ENCODE measurements around the gene STIL.

STIL gene

GRCh38 chr1:47226839-47227215 is 87.1 kb downstream of the STIL start:
- H3K27me3 ChIP-seq (ENCODE audit: control insufficient read depth, insufficient read depth, low read length): peaks cover 100% of the 10 kb centered on the region
- no peak overlapping the region for H3K9ac ChIP-seq (ENCODE audit: low read depth, low read length)
- H3K27ac ChIP-seq (ENCODE audit: low read depth, low read length): no peak overlapping the region
- H3K9me3 ChIP-seq (ENCODE audit: control insufficient read depth, insufficient read depth, low read length): no peaks in the 10 kb centered on the region
- no peak overlapping the region for H3K4me3 ChIP-seq (ENCODE audit: low read depth, low read length)
- H3K4me1 ChIP-seq (ENCODE audit: control insufficient read depth, insufficient read depth, low read length): peaks cover 48% of the 10 kb centered on the region
- no peaks in the 10 kb centered on the region for H3K36me3 ChIP-seq (ENCODE audit: control insufficient read depth, insufficient read depth, low read length)

- Histone ChIP-seq H3K4me1 (ENCODE audit: control insufficient read depth, insufficient read depth, low read length) (peaks cover 43% of the 10 kb centered on the region), H3K9me3 (ENCODE audit: control insufficient read depth, insufficient read depth, low read length) (no peaks in the 10 kb centered on the region), H3K4me3 (ENCODE audit: low read depth, low read length) (peak overlapping the region; percentile 39; the same call in 1 of the 2 replicates), H3K9ac (ENCODE audit: low read depth, low read length) (no peak overlapping the region), H3K27ac (ENCODE audit: low read depth, low read length) (no peak overlapping the region), H3K36me3 (ENCODE audit: control insufficient read depth, insufficient read depth, low read length) (no peaks in the 10 kb centered on the region), H3K27me3 (ENCODE audit: control insufficient read depth, insufficient read depth, low read length) (peaks cover 100% of the 10 kb centered on the region)
These were observed 87.7 kb downstream of the STIL start for GRCh38 chr1:47226121-47226838.

GRCh38 chr1:47225430-47226100 is 88.4 kb downstream of the STIL start:
- Histone ChIP-seq H3K36me3 (ENCODE audit: control insufficient read depth, insufficient read depth, low read length) (no peaks in the 10 kb centered on the region), H3K27ac (ENCODE audit: low read depth, low read length) (no peak overlapping the region), H3K9ac (ENCODE audit: low read depth, low read length) (no peak overlapping the region), H3K27me3 (ENCODE audit: control insufficient read depth, insufficient read depth, low read length) (peaks cover 100% of the 10 kb centered on the region), H3K4me3 (ENCODE audit: low read depth, low read length) (peak overlapping the region; percentile 32; the same call in 1 of the 2 replicates), H3K4me1 (ENCODE audit: control insufficient read depth, insufficient read depth, low read length) (peaks cover 39% of the 10 kb centered on the region), H3K9me3 (ENCODE audit: control insufficient read depth, insufficient read depth, low read length) (no peaks in the 10 kb centered on the region)

- Histone ChIP-seq H3K27ac (ENCODE audit: low read depth, low read length) (no peak overlapping the region), H3K36me3 (ENCODE audit: control insufficient read depth, insufficient read depth, low read length) (no peaks in the 10 kb centered on the region), H3K27me3 (ENCODE audit: control insufficient read depth, insufficient read depth, low read length) (peaks cover 100% of the 10 kb centered on the region), H3K4me1 (ENCODE audit: control insufficient read depth, insufficient read depth, low read length) (peaks cover 31% of the 10 kb centered on the region), H3K4me3 (ENCODE audit: low read depth, low read length) (peak overlapping the region; percentile 23; the same call in 1 of the 2 replicates), H3K9ac (ENCODE audit: low read depth, low read length) (no peak overlapping the region), H3K9me3 (ENCODE audit: control insufficient read depth, insufficient read depth, low read length) (no peaks in the 10 kb centered on the region)
These were observed 89.1 kb downstream of the STIL start for GRCh38 chr1:47224676-47225399.

- H3K4me3 ChIP-seq (ENCODE audit: low read depth, low read length): no peak overlapping the region
- no peak overlapping the region for H3K27ac ChIP-seq (ENCODE audit: low read depth, low read length)
- H3K9ac ChIP-seq (ENCODE audit: low read depth, low read length): no peak overlapping the region
- no peaks in the 10 kb centered on the region for H3K36me3 ChIP-seq (ENCODE audit: control insufficient read depth, insufficient read depth, low read length)
- H3K4me1 ChIP-seq (ENCODE audit: control insufficient read depth, insufficient read depth, low read length): peaks cover 24% of the 10 kb centered on the region
- H3K9me3 ChIP-seq (ENCODE audit: control insufficient read depth, insufficient read depth, low read length): no peaks in the 10 kb centered on the region
- peaks cover 98% of the 10 kb centered on the region for H3K27me3 ChIP-seq (ENCODE audit: control insufficient read depth, insufficient read depth, low read length)
These were observed 89.8 kb downstream of the STIL start for GRCh38 chr1:47223921-47224675.

GRCh38 chr1:47223174-47223920 is 90.6 kb downstream of the STIL start:
- H3K27ac ChIP-seq (ENCODE audit: low read depth, low read length): no peak overlapping the region
- no peaks in the 10 kb centered on the region for H3K9me3 ChIP-seq (ENCODE audit: control insufficient read depth, insufficient read depth, low read length)
- H3K4me3 ChIP-seq (ENCODE audit: low read depth, low read length): no peak overlapping the region
- no peaks in the 10 kb centered on the region for H3K36me3 ChIP-seq (ENCODE audit: control insufficient read depth, insufficient read depth, low read length)
- no peak overlapping the region for H3K9ac ChIP-seq (ENCODE audit: low read depth, low read length)
- H3K27me3 ChIP-seq (ENCODE audit: control insufficient read depth, insufficient read depth, low read length): peaks cover 98% of the 10 kb centered on the region
- peaks cover 17% of the 10 kb centered on the region for H3K4me1 ChIP-seq (ENCODE audit: control insufficient read depth, insufficient read depth, low read length)

- Histone ChIP-seq H3K27me3 (ENCODE audit: control insufficient read depth, insufficient read depth, low read length) (peaks cover 98% of the 10 kb centered on the region), H3K36me3 (ENCODE audit: control insufficient read depth, insufficient read depth, low read length) (no peaks in the 10 kb centered on the region), H3K4me1 (ENCODE audit: control insufficient read depth, insufficient read depth, low read length) (peaks cover 12% of the 10 kb centered on the region), H3K9ac (ENCODE audit: low read depth, low read length) (no peak overlapping the region), H3K27ac (ENCODE audit: low read depth, low read length) (no peak overlapping the region), H3K4me3 (ENCODE audit: low read depth, low read length) (no peak overlapping the region), H3K9me3 (ENCODE audit: control insufficient read depth, insufficient read depth, low read length) (no peaks in the 10 kb centered on the region)
These were observed 91.5 kb downstream of the STIL start for GRCh38 chr1:47222476-47222875.

GRCh38 chr1:47219590-47220220 is 94.2 kb downstream of the STIL start:
- Histone ChIP-seq H3K9ac (ENCODE audit: low read depth, low read length) (no peak overlapping the region), H3K27ac (ENCODE audit: low read depth, low read length) (no peak overlapping the region), H3K4me1 (ENCODE audit: control insufficient read depth, insufficient read depth, low read length) (no peaks in the 10 kb centered on the region; the same call in 1 of the 2 replicates), H3K4me3 (ENCODE audit: low read depth, low read length) (no peak overlapping the region), H3K9me3 (ENCODE audit: control insufficient read depth, insufficient read depth, low read length) (no peaks in the 10 kb centered on the region), H3K36me3 (ENCODE audit: control insufficient read depth, insufficient read depth, low read length) (no peaks in the 10 kb centered on the region), H3K27me3 (ENCODE audit: control insufficient read depth, insufficient read depth, low read length) (peaks cover 74% of the 10 kb centered on the region)

GRCh38 chr1:47219001-47219400 is 94.9 kb downstream of the STIL start:
- no peak overlapping the region for H3K9ac ChIP-seq (ENCODE audit: low read depth, low read length)
- no peaks in the 10 kb centered on the region; the same call in 1 of the 2 replicates for H3K4me1 ChIP-seq (ENCODE audit: control insufficient read depth, insufficient read depth, low read length)
- no peak overlapping the region for H3K27ac ChIP-seq (ENCODE audit: low read depth, low read length)
- no peak overlapping the region for H3K4me3 ChIP-seq (ENCODE audit: low read depth, low read length)
- no peaks in the 10 kb centered on the region for H3K36me3 ChIP-seq (ENCODE audit: control insufficient read depth, insufficient read depth, low read length)
- no peaks in the 10 kb centered on the region for H3K9me3 ChIP-seq (ENCODE audit: control insufficient read depth, insufficient read depth, low read length)
- H3K27me3 ChIP-seq (ENCODE audit: control insufficient read depth, insufficient read depth, low read length): peaks cover 67% of the 10 kb centered on the region

Measured in HUES48 (cell line).